HG03469 (cell line): ENCODE data around the gene TRIP11.

Experiments used
- ATAC-seq: cut with Tn5 transposase; IDR thresholded peaks from one replicate; pipeline ENCODE4 v1.9.1; 2021; ENCODE audit warnings: mild to moderate bottlenecking, moderate library complexity, moderate number of reproducible peaks; ENCODE audit not compliant: unreplicated experiment

TRIP11 gene

GRCh38 chr14:91961297-91962220 is 78.3 kb downstream of the TRIP11 start:
- ATAC-seq: no peak

- no peak for ATAC-seq
Measured at GRCh38 chr14:91957876-91958313, 82.0 kb downstream of the TRIP11 start.

DNA sequence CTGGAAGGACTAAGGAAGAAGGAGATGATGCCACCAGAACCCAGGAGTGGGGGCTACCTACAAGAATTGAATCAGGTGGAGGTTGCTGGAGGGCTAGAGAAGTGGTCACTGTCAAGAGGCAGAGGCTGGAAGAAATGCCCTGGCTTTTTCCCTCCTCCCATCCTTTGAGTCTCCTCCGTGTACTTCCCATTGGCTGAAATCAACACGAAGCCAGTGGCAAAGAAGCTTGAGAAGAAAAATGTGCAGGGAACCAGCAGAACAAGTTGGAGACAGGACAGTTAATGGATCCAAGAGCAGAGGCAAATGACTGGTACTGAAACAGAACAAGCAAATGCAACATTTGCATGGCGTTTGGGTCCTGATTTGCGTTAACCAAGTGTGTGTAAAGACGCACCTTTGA is 83.2 kb downstream of the TRIP11 start:
- no peak for ATAC-seq

GRCh38 chr14:91955168-91955567 is 84.7 kb downstream of the TRIP11 start:
- no peak for ATAC-seq

DNA sequence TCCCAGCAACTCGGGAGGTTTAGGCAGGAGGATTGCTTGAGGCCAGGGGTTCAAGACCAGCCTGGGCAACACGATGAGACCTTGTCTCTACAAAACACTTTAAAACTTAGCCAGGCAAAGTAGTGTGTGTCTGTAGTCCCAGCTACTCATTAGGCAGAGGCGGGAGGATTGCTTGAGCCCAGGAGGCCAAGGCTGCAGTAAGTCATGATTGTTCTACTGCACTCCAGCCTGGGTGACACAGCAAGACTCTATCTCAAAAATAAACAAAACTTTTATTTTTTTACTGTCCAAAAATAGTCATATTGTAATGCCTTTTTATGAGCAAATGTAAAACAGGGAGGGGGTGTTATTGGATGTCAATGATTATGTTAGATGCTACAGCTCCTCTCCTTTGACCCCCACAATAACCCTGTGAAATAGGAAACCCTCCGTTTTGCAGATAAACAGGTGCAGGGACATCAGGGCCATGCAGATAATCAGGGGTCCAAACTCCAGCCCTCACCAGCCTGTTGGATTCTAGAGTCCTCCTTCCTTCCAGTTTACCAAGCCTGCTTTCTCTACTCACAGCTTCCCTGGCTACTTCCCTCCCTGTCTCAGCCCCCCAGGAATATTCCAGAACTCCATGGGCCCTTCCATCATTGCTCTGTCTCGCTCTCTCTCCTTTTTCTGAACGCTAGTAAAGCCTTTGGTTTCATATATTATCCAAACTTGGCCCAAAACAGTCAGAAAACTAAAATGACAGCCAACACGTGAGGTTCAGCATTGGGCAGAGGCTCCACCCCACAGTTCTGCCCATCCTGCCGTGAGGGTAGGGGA is 86.5 kb downstream of the TRIP11 start:
- ATAC-seq: no peak

- ATAC-seq: no peak
Measured at GRCh38 chr14:91947475-91948184, 92.2 kb downstream of the TRIP11 start, which contains the start of gene FBLN5. Gene FBLN5, minus strand, starts transcription at chr14:91947694. Its CDS starts 465 bp downstream, at chr14:91947229.

- no peak for ATAC-seq
Measured at GRCh38 chr14:91946622-91947474, 93.0 kb downstream of the TRIP11 start.

DNA sequence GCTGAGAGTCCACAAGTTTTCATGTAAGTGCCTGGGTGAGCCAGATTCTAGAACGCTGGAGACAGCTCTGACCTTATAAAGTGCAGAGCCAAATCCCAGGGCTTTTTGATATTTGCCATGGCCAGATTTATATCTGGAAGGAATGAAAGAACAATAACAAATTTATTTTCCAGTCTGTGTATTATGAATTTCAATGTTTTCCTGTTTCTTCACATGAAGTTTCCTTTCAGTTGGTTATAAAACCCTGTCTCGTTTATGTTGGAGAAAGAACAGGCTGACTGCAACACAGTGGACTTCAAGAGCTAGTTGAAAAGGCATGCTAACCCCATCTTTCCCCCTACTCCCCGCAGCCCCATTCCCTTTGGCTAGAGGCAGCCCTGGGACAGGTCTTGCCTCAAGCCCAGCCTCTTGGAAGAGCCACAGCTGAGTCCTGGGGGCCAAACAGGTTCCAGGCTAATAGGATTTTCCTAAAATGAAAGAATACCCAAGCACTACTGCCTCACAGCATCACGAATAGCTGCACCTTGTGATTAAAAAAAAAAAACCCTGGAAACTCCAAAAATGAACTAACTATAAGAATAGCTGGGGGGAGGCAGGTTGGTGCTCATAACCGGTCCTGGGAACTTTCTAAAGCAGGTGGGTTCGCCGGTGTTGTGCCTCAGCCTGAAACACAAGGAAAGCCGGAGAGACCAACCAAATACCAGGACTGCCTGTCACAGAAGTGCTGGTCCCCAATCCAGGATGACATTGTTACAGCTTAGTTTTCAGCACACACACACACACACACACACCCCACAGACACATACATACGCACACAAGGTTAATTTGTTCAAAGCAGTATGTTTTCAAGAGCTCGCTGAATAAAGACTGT is 93.9 kb downstream of the TRIP11 start:
- no peak for ATAC-seq

DNA sequence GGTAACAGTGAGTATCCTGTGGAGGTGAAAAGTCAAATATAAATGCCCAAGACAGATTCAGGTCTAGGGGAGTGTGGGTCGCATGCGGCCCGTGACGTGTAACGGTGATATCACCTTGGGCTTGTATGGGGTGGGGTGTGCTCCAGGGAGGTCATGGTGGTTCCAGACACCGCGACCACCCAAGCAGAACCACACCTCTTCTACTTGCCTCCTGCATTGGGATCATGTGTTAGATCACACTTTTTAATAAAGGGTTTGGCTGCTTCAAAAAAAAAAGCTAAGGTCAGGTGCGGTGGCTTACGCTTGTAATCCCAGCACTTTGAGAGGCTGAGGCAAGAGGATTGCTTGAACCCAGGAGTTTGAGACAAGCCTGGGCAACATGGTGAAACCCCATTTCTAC is 96.9 kb downstream of the TRIP11 start:
- no peak for ATAC-seq

DNA sequence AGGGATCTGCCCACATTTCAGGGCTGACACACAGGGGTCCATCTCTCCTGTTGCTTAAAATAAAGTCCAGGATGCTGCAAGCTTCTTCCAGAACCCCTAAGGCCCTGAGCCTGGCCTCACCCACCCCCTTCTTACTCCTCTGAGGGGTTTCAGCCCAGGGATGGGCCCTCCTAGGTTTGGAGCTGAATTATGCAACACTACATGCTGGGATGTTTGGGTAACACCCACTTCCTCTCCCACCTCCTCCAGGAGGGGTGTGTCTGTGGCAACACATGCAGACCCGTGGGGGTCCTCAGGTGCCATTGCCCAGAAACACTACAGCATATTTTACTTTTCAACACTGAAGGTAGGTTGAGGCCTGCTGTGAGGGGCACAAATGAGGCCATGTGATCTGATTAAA is 97.7 kb downstream of the TRIP11 start:
- no peak for ATAC-seq

DNA sequence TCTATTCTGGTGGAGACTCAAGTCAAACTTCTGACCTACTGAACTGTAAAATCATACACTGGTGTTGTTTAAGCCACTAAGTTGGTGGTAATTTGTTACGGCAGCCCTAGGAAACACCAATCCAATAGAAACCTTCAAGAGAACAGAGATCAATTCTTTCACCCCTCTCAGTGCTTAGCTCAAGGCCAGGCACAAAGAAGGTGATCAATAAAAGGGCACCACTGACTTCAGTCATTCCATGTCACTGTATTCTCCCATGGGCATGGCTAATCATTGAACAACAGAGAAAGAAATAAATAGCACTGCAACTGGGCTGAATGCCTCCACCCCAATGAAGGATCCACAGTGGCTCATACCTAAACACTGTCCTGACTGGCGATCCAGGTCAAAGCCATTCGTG is 99.7 kb downstream of the TRIP11 start:
- no peak for ATAC-seq

DNA sequence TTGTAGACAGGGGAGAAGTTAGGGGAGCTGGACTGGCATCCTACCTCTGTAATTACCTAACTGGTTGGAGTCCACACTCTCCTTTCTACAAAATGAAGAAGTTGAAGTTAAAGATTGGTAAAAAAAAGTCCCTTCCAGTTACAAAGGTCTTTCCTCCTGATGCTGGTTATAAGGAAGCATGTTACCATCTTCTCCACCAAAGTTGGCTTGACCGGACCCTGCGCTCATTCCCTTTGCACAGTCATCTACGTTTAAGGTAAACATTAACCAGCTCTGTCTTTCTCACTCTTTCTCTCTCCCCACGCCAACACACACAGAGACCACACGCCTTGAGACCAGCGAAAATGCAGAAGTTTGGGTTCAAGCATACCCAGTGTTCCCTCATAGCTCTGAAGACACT is 104.3 kb downstream of the TRIP11 start:
- ATAC-seq: no peak

DNA sequence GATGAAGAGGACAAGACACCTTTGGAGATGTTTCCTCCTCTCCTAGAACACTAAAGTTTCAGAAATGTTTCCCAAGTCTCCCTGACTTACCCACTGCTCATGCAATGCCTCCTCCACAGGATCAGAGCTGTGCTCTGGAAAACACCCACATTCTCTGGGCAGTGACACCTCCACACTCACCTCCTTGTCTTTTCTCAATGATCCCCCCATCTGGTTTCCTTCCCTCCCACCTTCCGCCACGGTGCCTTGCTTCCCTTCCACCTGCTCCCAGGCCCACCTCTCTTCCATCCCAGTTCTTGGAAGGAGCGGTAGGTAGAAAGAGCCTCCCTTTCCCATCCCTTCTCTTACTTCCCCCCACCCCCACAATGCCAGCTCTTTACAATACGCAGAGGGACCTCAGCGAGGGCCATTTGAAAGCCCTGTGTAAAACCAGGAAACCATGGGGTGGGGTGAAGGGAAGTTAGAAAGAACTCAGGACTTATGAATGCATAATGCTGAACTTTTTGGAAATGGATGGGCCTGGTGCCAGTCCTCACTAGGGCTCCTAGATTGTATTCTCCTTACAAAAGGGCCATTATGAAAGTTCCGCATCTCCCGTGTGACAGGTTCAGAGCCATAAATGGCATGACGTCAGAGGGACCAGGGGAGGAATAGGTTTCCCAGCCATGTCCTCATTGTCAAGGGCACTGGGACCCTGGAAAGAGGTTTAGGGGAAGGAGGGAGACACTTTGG is 105.1 kb downstream of the TRIP11 start:
- ATAC-seq: no peak

- ATAC-seq: no peak
Measured at GRCh38 chr14:91931478-91932088, 108.3 kb downstream of the TRIP11 start.

DNA sequence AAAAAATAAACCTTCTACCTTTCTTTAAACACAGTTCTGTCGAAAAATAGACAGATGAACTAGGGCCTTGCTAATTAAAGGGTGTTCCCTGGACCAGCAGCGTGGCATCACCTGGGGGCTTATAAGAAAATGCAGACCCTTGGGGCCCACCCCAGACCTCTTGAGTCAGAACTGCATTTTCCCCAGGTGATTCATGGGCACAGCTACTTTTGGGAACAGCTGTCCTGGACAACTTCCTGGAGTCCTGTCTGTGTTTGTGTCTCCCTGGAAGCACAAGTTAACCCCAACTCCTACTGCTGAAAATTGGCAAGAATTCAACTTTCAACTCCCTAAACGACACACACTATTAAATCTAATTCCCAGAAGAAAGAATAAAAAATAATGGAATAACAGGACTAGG is 110.2 kb downstream of the TRIP11 start:
- ATAC-seq: no peak

GRCh38 chr14:91927800-91928199 is 112.1 kb downstream of the TRIP11 start:
- ATAC-seq: no peak

DNA sequence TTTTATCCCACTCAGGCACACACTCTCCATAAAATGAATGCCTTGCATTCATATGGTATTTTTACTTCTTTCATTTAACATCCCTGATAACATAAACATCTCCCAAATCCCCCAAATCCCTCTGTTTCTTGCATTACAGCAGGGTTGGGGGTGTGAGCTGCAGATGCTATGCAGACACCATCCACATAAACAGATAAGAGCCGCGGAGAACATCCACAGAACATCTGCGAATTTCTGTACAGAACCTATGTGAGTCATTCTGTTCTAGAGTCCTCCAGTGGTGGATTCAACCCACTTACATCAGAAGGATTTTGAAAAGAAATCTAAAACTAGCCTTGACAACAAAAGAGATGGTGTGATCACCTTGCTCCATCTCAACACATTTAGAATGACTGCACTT is 112.7 kb downstream of the TRIP11 start:
- no peak for ATAC-seq
